Tibial nerve (tissue), 4 donors: ENCODE results near the gene CIT.

ENCODE experiments used
- EP300 ChIP-seq, 2 donors: sonication (generic); formaldehyde crosslinking; IDR thresholded peaks; one replicate each; pipeline ENCODE4 v1.6.1; 2017; ENCODE audit warnings: antibody characterized with exemption in 2 of 2, mild to moderate bottlenecking in 1 of 2
- POLR2A ChIP-seq, 2 donors: fragments of 450-650 bp; IDR thresholded peaks; one replicate each; pipeline ENCODE4 v1.6.1; 2017; ENCODE audit warnings: antibody characterized with exemption in 2 of 2, mild to moderate bottlenecking in 2 of 2, moderate library complexity in 2 of 2
- TF ChIP-seq, protein P1 (sequence below), 5 experiments: fragments of 200-600 bp in 3 of 5; fragments of 450-650 bp in 2 of 5; sonication (generic) in 3 of 5; IDR thresholded peaks; one replicate each; pipeline ENCODE4 v1.5.1; 2016 to 2019; ENCODE audit warnings: antibody characterized with exemption in 5 of 5, mild to moderate bottlenecking in 3 of 5, moderate library complexity in 2 of 5

DNA sequence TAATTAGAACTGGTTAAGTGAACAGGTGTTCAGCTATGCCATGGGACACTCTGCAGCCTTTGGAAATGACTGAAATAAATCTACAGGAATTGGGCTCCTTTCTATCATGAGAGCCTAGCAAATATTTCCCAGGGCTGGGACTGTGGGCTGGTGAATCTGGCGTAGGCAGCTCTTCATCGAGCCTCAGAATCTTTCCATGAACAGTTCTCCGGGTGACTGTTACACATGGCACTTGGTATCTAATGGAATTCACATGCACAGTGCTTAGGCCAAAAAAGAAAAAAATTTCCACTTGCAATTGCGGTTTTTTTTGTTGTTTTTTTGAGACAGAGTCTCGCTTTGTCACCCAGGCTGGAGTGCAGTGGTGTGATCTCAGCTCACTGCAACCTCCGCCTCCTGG lies 177.0 kb downstream of the CIT start:
- TF ChIP-seq POLR2A (IDR thresholded peaks at IDR 0.05) = no peak
- TF ChIP-seq EP300 (IDR thresholded peaks at IDR 0.05) = no peak
- TF ChIP-seq, protein P1, sequence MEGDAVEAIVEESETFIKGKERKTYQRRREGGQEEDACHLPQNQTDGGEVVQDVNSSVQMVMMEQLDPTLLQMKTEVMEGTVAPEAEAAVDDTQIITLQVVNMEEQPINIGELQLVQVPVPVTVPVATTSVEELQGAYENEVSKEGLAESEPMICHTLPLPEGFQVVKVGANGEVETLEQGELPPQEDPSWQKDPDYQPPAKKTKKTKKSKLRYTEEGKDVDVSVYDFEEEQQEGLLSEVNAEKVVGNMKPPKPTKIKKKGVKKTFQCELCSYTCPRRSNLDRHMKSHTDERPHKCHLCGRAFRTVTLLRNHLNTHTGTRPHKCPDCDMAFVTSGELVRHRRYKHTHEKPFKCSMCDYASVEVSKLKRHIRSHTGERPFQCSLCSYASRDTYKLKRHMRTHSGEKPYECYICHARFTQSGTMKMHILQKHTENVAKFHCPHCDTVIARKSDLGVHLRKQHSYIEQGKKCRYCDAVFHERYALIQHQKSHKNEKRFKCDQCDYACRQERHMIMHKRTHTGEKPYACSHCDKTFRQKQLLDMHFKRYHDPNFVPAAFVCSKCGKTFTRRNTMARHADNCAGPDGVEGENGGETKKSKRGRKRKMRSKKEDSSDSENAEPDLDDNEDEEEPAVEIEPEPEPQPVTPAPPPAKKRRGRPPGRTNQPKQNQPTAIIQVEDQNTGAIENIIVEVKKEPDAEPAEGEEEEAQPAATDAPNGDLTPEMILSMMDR (IDR thresholded peaks at IDR 0.05) = no peak
